Fibroblast of lung (primary cell): ENCODE data around the gene EFCAB8.

ENCODE experiments used
- EZH2 ChIP-seq: IDR thresholded peaks from 2 replicates; pipeline ENCODE4 v1.5.1; 2012; ENCODE audit warnings: low read length, control low read depth, mild to moderate bottlenecking; ENCODE audit errors: missing control alignments
- TF ChIP-seq, protein P1 (sequence below), 2 donors: IDR thresholded peaks in 1 of 2; conservative IDR thresholded peaks in 1 of 2; 1 replicate in 1 of 2; 2 replicates in 1 of 2; pipeline ENCODE4 v1.5.1; 2011 to 2012; ENCODE audit warnings: low read length in 2 of 2, control low read depth in 1 of 2, inconsistent platforms in 1 of 2, low read depth in 1 of 2, mild to moderate bottlenecking in 1 of 2

DNA sequence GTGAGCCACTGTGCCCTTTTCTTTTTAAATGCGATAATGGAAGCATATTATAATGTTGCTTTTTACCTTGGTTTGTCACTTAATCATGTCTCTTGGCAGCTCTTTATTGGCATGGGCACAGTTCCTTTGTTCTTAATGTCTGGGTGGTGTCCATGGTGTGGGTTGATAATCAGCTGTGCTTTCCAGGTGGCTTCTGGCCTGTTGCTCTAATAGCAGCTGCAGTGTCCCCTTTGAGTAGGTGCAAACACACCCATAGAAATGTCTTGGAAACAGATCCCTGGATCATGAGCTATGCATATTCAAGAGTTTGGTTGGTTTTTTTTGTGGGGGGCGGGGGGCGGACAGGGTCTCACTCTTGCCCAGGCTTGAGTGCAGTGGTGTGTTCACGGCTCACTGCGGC is 29.9 kb downstream of the EFCAB8 start:
- TF ChIP-seq, protein P1, sequence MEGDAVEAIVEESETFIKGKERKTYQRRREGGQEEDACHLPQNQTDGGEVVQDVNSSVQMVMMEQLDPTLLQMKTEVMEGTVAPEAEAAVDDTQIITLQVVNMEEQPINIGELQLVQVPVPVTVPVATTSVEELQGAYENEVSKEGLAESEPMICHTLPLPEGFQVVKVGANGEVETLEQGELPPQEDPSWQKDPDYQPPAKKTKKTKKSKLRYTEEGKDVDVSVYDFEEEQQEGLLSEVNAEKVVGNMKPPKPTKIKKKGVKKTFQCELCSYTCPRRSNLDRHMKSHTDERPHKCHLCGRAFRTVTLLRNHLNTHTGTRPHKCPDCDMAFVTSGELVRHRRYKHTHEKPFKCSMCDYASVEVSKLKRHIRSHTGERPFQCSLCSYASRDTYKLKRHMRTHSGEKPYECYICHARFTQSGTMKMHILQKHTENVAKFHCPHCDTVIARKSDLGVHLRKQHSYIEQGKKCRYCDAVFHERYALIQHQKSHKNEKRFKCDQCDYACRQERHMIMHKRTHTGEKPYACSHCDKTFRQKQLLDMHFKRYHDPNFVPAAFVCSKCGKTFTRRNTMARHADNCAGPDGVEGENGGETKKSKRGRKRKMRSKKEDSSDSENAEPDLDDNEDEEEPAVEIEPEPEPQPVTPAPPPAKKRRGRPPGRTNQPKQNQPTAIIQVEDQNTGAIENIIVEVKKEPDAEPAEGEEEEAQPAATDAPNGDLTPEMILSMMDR (conservative IDR thresholded peaks at IDR 0.05 in 1 of 2, IDR thresholded peaks at IDR 0.05 in 1 of 2; ENCODE audit: low read depth in 1 of 2, low read length in 2 of 2) = no peak
- TF ChIP-seq EZH2 = no peak
